Fibroblast of skin of left biceps (primary cell): Measurements from ENCODE around the gene HS6ST1.

Experiments
- DNase-seq, 2 experiments: peaks; one replicate each; pipeline ENCODE4 v3.0.0-alpha.2; 2013; ENCODE audit warnings: low read depth in 2 of 2

Gene HS6ST1

GRCh38 chr2:128318776-128319464 lies at the start of gene HS6ST1:
Gene HS6ST1, minus strand, starts transcription at chr2:128318868. Its CDS starts 305 bp downstream, at chr2:128318563.
- DNase-seq = peak; percentile 61 to 64

GRCh38 chr2:128367601-128368359 lies 49.1 kb upstream of the HS6ST1 start:
- DNase-seq = no peak

GRCh38 chr2:128366713-128367511 lies 48.2 kb upstream of the HS6ST1 start:
- no peak for DNase-seq

GRCh38 chr2:128365217-128365905 lies 46.7 kb upstream of the HS6ST1 start:
- DNase-seq = no peak

GRCh38 chr2:128364441-128364911 lies 45.8 kb upstream of the HS6ST1 start:
- DNase-seq = no peak

GRCh38 chr2:128363934-128364361 lies 45.3 kb upstream of the HS6ST1 start:
- DNase-seq = no peak

GRCh38 chr2:128362889-128363228 lies 44.2 kb upstream of the HS6ST1 start:
- DNase-seq = peak; percentile 92 to 93

GRCh38 chr2:128362176-128362888 lies 43.7 kb upstream of the HS6ST1 start:
- DNase-seq = no peak

- no peak for DNase-seq
These were observed 42.9 kb upstream of the HS6ST1 start for GRCh38 chr2:128361376-128362131.

- DNase-seq = no peak
These were observed 42.0 kb upstream of the HS6ST1 start for GRCh38 chr2:128360711-128361110.

- DNase-seq = no peak
These were observed 41.2 kb upstream of the HS6ST1 start for GRCh38 chr2:128359841-128360240.

GRCh38 chr2:128358941-128359731 lies 40.5 kb upstream of the HS6ST1 start:
- no peak for DNase-seq

- no peak for DNase-seq
These were observed 39.1 kb upstream of the HS6ST1 start for GRCh38 chr2:128357506-128358370.

- no peak for DNase-seq
These were observed 37.5 kb upstream of the HS6ST1 start for GRCh38 chr2:128356127-128356526.

- peak; percentile 79 to 84 for DNase-seq
These were observed 36.2 kb upstream of the HS6ST1 start for GRCh38 chr2:128354726-128355470.

- no peak for DNase-seq
These were observed 35.5 kb upstream of the HS6ST1 start for GRCh38 chr2:128354161-128354560.

GRCh38 chr2:128350736-128351135 lies 32.1 kb upstream of the HS6ST1 start:
- DNase-seq = no peak

- DNase-seq = no peak
These were observed 30.0 kb upstream of the HS6ST1 start for GRCh38 chr2:128348701-128349100.
